HCT116 (cell line): ENCODE data around the gene CYB5A. TPM values are rescaled to one million over a fixed set of nuclear protein-coding genes. Genes with fewer than 3 reads are reported as not detected.

Experiments used
- ATAC-seq: fragments of 200-7000 bp; cut with Tn5 transposase; 2 replicates; pipeline ENCODE4 v1.9.1; 2020; ENCODE audit warnings: mild to moderate bottlenecking, moderate library complexity
- BruUV-seq: library from RNA; stranded (reverse); fragments of 400-500 nt; replicated peaks from 2 replicates; lab custom pipeline; 2021; lab: Mats Ljungman, UMichigan
- CTCF ChIA-PET: fragments of 300-600 bp; sonication (Branson Sonifier 250); formaldehyde crosslinking; loops from one replicate; lab custom pipeline; 2021; ENCODE audit warnings: antibody characterized with exemption; lab: Charles Lee
- POLR2A ChIA-PET: fragments of 300-600, 350-600 bp; sonication (Branson Sonifier 250); formaldehyde crosslinking; loops from one replicate; lab custom pipeline; 2021; ENCODE audit warnings: antibody characterized with exemption; lab: Charles Lee
- RAD21 ChIA-PET, 2 experiments: fragments of 300-600 bp; sonication (Branson Sonifier 250); formaldehyde crosslinking; loops; one replicate each; lab custom pipeline; 2023; ENCODE audit warnings: low total read pairs in 2 of 2; ENCODE audit not compliant: uncharacterized antibody in 2 of 2, unreplicated experiment in 2 of 2, low non-redundant PET in 1 of 2; lab: Charles Lee
- DNase-seq: peaks from one replicate; pipeline ENCODE4 v3.0.0-alpha.2; 2010; ENCODE audit warnings: low read depth, low spot score
- H2AFZ ChIP-seq: fragments of 200-600 bp; shearing (Covaris generic), sonication (generic); 2 replicates; pipeline ENCODE4 v1.6.1; 2017; ENCODE audit warnings: low read depth, mixed run types, mixed read lengths, antibody characterized with exemption, low read length; ENCODE audit not compliant: poor library complexity, severe bottlenecking
- H3K27ac ChIP-seq: 2 replicates; pipeline ENCODE4 v1.5.1; 2012; ENCODE audit warnings: low read depth, low read length
- H3K27me3 ChIP-seq: fragments of 200-600 bp; sonication (generic); 2 replicates; pipeline ENCODE4 v1.6.1; 2016; ENCODE audit warnings: mixed run types, low read length, mixed read lengths; ENCODE audit not compliant: insufficient read depth
- H3K36me3 ChIP-seq, 2 experiments: fragments of 200-500 bp in 1 of 2; fragments of 200-600 bp in 1 of 2; sonication (Bioruptor generic) in 1 of 2; sonication (generic) in 1 of 2; 2 replicates each; pipeline versions ENCODE4 v1.5.1 to v1.6.1; 2014 to 2016; ENCODE audit warnings: low read length in 2 of 2, inconsistent platforms in 1 of 2, mixed read lengths in 1 of 2, mixed run types in 1 of 2; ENCODE audit not compliant: insufficient read depth in 2 of 2, control insufficient read depth in 1 of 2
- H3K4me1 ChIP-seq, 2 experiments: fragments of 200-600 bp in 1 of 2; sonication (generic) in 1 of 2; 2 replicates each; pipeline versions ENCODE4 v1.5.1 to v1.6.1; 2012 to 2017; ENCODE audit warnings: low read length in 2 of 2, inconsistent platforms in 1 of 2, mild to moderate bottlenecking in 1 of 2, mixed read lengths in 1 of 2, mixed run types in 1 of 2, moderate library complexity in 1 of 2; ENCODE audit not compliant: insufficient read depth in 2 of 2, control insufficient read depth in 1 of 2
- H3K4me2 ChIP-seq: fragments of 200-600 bp; sonication (generic); 2 replicates; pipeline ENCODE4 v1.6.1; 2017; ENCODE audit warnings: mixed run types, low read length, mixed read lengths
- H3K4me3 ChIP-seq, 2 experiments: fragments of 200-600 bp in 1 of 2; sonication (generic) in 1 of 2; replicated peaks in 1 of 2; 2 replicates each; pipeline ENCODE4 v1.5.1; 2011 to 2016; ENCODE audit warnings: low read length in 2 of 2, control low read depth in 1 of 2, low read depth in 1 of 2, mild to moderate bottlenecking in 1 of 2, mixed read lengths in 1 of 2, mixed run types in 1 of 2
- H3K79me2 ChIP-seq: fragments of 200-600 bp; sonication (generic); 2 replicates; pipeline ENCODE4 v1.6.1; 2017; ENCODE audit warnings: mild to moderate bottlenecking, mixed run types, low read length, moderate library complexity, mixed read lengths; ENCODE audit not compliant: insufficient read depth
- H3K9ac ChIP-seq: fragments of 200-600 bp; sonication (generic); 2 replicates; pipeline ENCODE4 v1.6.1; 2016; ENCODE audit warnings: low read length, mixed read lengths
- H3K9me2 ChIP-seq: fragments of 200-600 bp; sonication (generic), shearing (Covaris generic); 2 replicates; pipeline ENCODE4 v1.6.1; 2017; ENCODE audit warnings: mixed run types, mild to moderate bottlenecking, moderate library complexity; ENCODE audit not compliant: insufficient read depth
- H3K9me3 ChIP-seq, 2 experiments: fragments of 200-500 bp in 1 of 2; fragments of 200-600 bp in 1 of 2; sonication (Bioruptor generic) in 1 of 2; sonication (generic) in 1 of 2; 2 replicates each; pipeline ENCODE4 v1.6.1; 2014 to 2017; ENCODE audit warnings: low read length in 2 of 2, mixed read lengths in 2 of 2, inconsistent platforms in 1 of 2, low read depth in 1 of 2, mild to moderate bottlenecking in 1 of 2, mixed run types in 1 of 2, moderate library complexity in 1 of 2; ENCODE audit not compliant: control insufficient read depth in 1 of 2, insufficient read depth in 1 of 2
- H4K20me1 ChIP-seq: fragments of 200-600 bp; sonication (generic), shearing (Covaris generic); 2 replicates; pipeline ENCODE4 v1.6.1; 2017; ENCODE audit warnings: mixed run types, mild to moderate bottlenecking, moderate library complexity; ENCODE audit not compliant: insufficient read depth
- CBX3 ChIP-seq: IDR thresholded peaks from 2 replicates; pipeline ENCODE4 v1.6.1; 2012; ENCODE audit warnings: low read depth
- CEBPB ChIP-seq: IDR thresholded peaks from 2 replicates; pipeline ENCODE4 v1.6.1; 2012; ENCODE audit warnings: low read depth
- EGR1 ChIP-seq: IDR thresholded peaks from 2 replicates; pipeline ENCODE4 v1.6.1; 2012; ENCODE audit warnings: low read depth
- ELF1 ChIP-seq: IDR thresholded peaks from 2 replicates; pipeline ENCODE4 v1.6.1; 2012; ENCODE audit warnings: low read depth, borderline replicate concordance
- EZH2 ChIP-seq: fragments of 200-600 bp; sonication (generic); IDR thresholded peaks from 2 replicates; pipeline ENCODE4 v1.6.1; 2017; ENCODE audit warnings: antibody characterized with exemption, mixed run types
- FOSL1 ChIP-seq: IDR thresholded peaks from 2 replicates; pipeline ENCODE4 v1.6.1; 2012; ENCODE audit warnings: low read depth
- JUND ChIP-seq: IDR thresholded peaks from 2 replicates; pipeline ENCODE4 v1.6.1; 2012
- POLR2A ChIP-seq: IDR thresholded peaks from 2 replicates; pipeline ENCODE4 v1.7.0; 2011; ENCODE audit warnings: borderline replicate concordance; ENCODE audit not compliant: insufficient read depth, insufficient read length; ENCODE audit errors: extremely low read depth
- POLR2AphosphoS5 ChIP-seq: IDR thresholded peaks from 2 replicates; pipeline ENCODE4 v1.6.1; 2011; ENCODE audit warnings: mild to moderate bottlenecking, low read depth, low read length, moderate library complexity
- SIN3A ChIP-seq: IDR thresholded peaks from 2 replicates; pipeline ENCODE4 v1.6.1; 2012; ENCODE audit warnings: low read depth
- SP1 ChIP-seq: IDR thresholded peaks from 2 replicates; pipeline ENCODE4 v1.6.1; 2012; ENCODE audit warnings: low read depth
- YY1 ChIP-seq: IDR thresholded peaks from 2 replicates; pipeline ENCODE4 v1.6.1; 2011; ENCODE audit warnings: low read length, low read depth, moderate library complexity, mild to moderate bottlenecking; ENCODE audit not compliant: insufficient replicate concordance; ENCODE audit errors: extremely low read depth
- ZFX ChIP-seq: fragments of 450-650 bp; IDR thresholded peaks from 2 replicates; pipeline ENCODE4 v1.6.1; 2017
- intact Hi-C: fragments of 100-400 bp; cut with micrococcal nuclease; formaldehyde crosslinking; loops from 2 replicates; pipeline ENCODE4 v1.10.0; 2022
- total RNA-seq: library from RNA; stranded (reverse); gene quantifications from one replicate; pipeline ENCODE4 v1.2.1, GENCODE V29; 2021; ENCODE audit not compliant: unreplicated experiment
- TF ChIP-seq, protein P1 (sequence below), 3 experiments: fragments of 200-600 bp in 1 of 3; sonication (generic) in 1 of 3; IDR thresholded peaks in 2 of 3; conservative IDR thresholded peaks in 1 of 3; 2 replicates each; pipeline ENCODE4 v1.5.1; 2012 to 2017; ENCODE audit warnings: low read depth in 2 of 3, low read length in 2 of 3, antibody characterized with exemption in 1 of 3, borderline replicate concordance in 1 of 3, control low read depth in 1 of 3, mild to moderate bottlenecking in 1 of 3, mixed read lengths in 1 of 3, mixed run types in 1 of 3, moderate library complexity in 1 of 3; ENCODE audit not compliant: insufficient read depth in 1 of 3
- TF ChIP-seq, protein P2 (sequence below): IDR thresholded peaks from 2 replicates; pipeline ENCODE4 v1.6.1; 2012; ENCODE audit warnings: low read depth
- TF ChIP-seq, protein P3 (sequence below): IDR thresholded peaks from 2 replicates; pipeline ENCODE4 v1.6.1; 2011; ENCODE audit warnings: mild to moderate bottlenecking, low read length, moderate library complexity; ENCODE audit not compliant: insufficient replicate concordance; ENCODE audit errors: extremely low read depth
- TF ChIP-seq, protein P4 (sequence below): IDR thresholded peaks from 2 replicates; pipeline ENCODE4 v1.6.1; 2012

CYB5A gene
- total RNA-seq, 1 experiment from 2014 or later: 37.7 TPM

DNA sequence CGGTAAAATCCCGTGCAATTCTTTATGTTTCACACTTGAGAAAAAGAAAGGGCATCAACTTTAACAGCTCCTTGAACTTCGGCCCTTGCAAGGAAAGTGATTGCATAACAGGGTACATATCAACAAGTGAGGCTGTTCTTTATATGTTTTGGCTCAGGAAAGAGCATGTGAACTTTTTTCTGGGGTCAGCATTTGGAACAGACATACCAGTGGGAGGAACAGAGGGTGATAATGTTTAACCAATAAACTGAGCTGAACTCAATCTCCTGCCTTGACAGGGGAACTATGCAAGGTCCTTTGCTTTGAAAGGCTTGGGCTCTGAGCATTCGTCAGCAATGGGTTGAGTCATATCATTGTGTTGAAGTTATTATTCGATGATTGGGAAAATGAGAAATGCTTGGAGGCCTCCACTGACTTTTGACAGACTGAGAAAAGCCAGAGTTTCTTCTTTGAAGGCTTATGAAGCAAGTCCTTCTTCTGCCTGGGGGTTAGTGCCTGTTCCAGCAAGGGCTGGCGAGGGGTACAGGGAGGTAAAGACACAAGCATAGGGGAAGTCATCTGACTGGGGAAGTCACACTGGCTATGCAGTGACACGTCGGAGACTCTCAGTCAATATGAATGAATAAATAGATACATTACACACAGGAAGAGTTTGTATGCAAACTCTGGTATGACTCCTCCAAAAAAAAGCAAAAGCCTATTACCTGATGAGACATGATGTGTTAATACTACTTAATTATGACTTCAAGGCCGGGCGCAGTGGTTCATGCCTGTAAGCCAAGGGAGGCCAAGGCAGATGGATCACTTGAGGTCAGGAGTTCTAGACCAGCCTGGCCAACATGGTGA lies 57.2 kb downstream of the CYB5A start:
- Histone ChIP-seq H3K4me1 (0 out of 4 replicates have a peak, but pooled peaks cover 0 to 4% of the 10 kb centered on the region in 2 experiments), H3K36me3 (no peaks in the 10 kb centered on the region), H4K20me1 (no peaks in the 10 kb centered on the region), H3K4me3 (no peak overlapping the region), H3K27me3 (no peaks in the 10 kb centered on the region), H3K9me2 (no peaks in the 10 kb centered on the region), H3K27ac (no peak overlapping the region), H2AFZ (no peak overlapping the region), H3K9ac (no peak overlapping the region), H3K4me2 (no peak overlapping the region), H3K79me2 (no peaks in the 10 kb centered on the region), H3K9me3 (no peaks in the 10 kb centered on the region)
- RAD21 ChIA-PET: no interaction called here
- TF ChIP-seq CBX3 (no peak), ELF1 (no peak), YY1 (no peak), POLR2AphosphoS5 (no peak), POLR2A (no peak), SIN3A (no peak), EZH2 (no peak), EGR1 (no peak), CEBPB (no peak), FOSL1 (no peak), SP1 (no peak), ZFX (no peak), JUND (no peak)
- TF ChIP-seq, protein P1, sequence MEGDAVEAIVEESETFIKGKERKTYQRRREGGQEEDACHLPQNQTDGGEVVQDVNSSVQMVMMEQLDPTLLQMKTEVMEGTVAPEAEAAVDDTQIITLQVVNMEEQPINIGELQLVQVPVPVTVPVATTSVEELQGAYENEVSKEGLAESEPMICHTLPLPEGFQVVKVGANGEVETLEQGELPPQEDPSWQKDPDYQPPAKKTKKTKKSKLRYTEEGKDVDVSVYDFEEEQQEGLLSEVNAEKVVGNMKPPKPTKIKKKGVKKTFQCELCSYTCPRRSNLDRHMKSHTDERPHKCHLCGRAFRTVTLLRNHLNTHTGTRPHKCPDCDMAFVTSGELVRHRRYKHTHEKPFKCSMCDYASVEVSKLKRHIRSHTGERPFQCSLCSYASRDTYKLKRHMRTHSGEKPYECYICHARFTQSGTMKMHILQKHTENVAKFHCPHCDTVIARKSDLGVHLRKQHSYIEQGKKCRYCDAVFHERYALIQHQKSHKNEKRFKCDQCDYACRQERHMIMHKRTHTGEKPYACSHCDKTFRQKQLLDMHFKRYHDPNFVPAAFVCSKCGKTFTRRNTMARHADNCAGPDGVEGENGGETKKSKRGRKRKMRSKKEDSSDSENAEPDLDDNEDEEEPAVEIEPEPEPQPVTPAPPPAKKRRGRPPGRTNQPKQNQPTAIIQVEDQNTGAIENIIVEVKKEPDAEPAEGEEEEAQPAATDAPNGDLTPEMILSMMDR (IDR thresholded peaks at IDR 0.05 in 2 of 3, conservative IDR thresholded peaks at IDR 0.05 in 1 of 3; ENCODE audit: borderline replicate concordance in 1 of 3, insufficient read depth in 1 of 3, low read depth in 2 of 3, low read length in 2 of 3): no peak
- TF ChIP-seq, protein P2, sequence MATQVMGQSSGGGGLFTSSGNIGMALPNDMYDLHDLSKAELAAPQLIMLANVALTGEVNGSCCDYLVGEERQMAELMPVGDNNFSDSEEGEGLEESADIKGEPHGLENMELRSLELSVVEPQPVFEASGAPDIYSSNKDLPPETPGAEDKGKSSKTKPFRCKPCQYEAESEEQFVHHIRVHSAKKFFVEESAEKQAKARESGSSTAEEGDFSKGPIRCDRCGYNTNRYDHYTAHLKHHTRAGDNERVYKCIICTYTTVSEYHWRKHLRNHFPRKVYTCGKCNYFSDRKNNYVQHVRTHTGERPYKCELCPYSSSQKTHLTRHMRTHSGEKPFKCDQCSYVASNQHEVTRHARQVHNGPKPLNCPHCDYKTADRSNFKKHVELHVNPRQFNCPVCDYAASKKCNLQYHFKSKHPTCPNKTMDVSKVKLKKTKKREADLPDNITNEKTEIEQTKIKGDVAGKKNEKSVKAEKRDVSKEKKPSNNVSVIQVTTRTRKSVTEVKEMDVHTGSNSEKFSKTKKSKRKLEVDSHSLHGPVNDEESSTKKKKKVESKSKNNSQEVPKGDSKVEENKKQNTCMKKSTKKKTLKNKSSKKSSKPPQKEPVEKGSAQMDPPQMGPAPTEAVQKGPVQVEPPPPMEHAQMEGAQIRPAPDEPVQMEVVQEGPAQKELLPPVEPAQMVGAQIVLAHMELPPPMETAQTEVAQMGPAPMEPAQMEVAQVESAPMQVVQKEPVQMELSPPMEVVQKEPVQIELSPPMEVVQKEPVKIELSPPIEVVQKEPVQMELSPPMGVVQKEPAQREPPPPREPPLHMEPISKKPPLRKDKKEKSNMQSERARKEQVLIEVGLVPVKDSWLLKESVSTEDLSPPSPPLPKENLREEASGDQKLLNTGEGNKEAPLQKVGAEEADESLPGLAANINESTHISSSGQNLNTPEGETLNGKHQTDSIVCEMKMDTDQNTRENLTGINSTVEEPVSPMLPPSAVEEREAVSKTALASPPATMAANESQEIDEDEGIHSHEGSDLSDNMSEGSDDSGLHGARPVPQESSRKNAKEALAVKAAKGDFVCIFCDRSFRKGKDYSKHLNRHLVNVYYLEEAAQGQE: no peak
- TF ChIP-seq, protein P3, sequence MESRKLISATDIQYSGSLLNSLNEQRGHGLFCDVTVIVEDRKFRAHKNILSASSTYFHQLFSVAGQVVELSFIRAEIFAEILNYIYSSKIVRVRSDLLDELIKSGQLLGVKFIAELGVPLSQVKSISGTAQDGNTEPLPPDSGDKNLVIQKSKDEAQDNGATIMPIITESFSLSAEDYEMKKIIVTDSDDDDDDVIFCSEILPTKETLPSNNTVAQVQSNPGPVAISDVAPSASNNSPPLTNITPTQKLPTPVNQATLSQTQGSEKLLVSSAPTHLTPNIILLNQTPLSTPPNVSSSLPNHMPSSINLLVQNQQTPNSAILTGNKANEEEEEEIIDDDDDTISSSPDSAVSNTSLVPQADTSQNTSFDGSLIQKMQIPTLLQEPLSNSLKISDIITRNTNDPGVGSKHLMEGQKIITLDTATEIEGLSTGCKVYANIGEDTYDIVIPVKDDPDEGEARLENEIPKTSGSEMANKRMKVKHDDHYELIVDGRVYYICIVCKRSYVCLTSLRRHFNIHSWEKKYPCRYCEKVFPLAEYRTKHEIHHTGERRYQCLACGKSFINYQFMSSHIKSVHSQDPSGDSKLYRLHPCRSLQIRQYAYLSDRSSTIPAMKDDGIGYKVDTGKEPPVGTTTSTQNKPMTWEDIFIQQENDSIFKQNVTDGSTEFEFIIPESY: no peak
- TF ChIP-seq, protein P4, sequence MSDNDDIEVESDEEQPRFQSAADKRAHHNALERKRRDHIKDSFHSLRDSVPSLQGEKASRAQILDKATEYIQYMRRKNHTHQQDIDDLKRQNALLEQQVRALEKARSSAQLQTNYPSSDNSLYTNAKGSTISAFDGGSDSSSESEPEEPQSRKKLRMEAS: no peak
- no TSS peak for BruUV-seq
- CTCF ChIA-PET: no interaction called here
- DNase-seq (no peak), ATAC-seq (no peak)
- POLR2A ChIA-PET: no interaction called here
- intact Hi-C loops: no loop called here
